Testis (tissue), 3 donors: ENCODE measurements around the gene MMP1. TPM values are rescaled to one million over a fixed set of nuclear protein-coding genes. Genes with fewer than 3 reads are reported as not detected.

Experiments
- DNase-seq: peaks from one replicate; pipeline ENCODE4 v3.0.0-alpha.2; 2019
- H3K27ac ChIP-seq, 2 donors: fragments of 200-600 bp; sonication (generic); one replicate each; pipeline ENCODE4 v1.5.1; 2019
- H3K27me3 ChIP-seq: fragments of 200-600 bp; sonication (generic); one replicate; pipeline ENCODE4 v1.5.1; 2019
- H3K36me3 ChIP-seq: fragments of 200-600 bp; sonication (generic); one replicate; pipeline ENCODE4 v1.5.1; 2017; ENCODE audit warnings: low read depth; ENCODE audit errors: missing control alignments
- H3K4me1 ChIP-seq: fragments of 200-600 bp; sonication (generic); one replicate; pipeline ENCODE4 v1.5.1; 2019
- H3K4me3 ChIP-seq, 2 donors: fragments of 200-600 bp; sonication (generic); one replicate each; pipeline ENCODE4 v1.5.1; 2017 to 2019
- H3K9me3 ChIP-seq: fragments of 200-600 bp; sonication (generic); one replicate; pipeline ENCODE4 v1.5.1; 2017
- POLR2A ChIP-seq: fragments of 450-650 bp; IDR thresholded peaks from one replicate; pipeline ENCODE4 v1.6.1; 2017; ENCODE audit warnings: antibody characterized with exemption, mild to moderate bottlenecking, moderate library complexity
- WGBS, 2 donors: methylation state at CpG; one replicate each; pipeline ENCODE4 v1.1.5; 2018; 5-methylcytosine and 5-hydroxymethylcytosine counted together
- intact Hi-C: fragments of 100-400 bp; cut with DNase I; formaldehyde crosslinking; loops from one replicate; pipeline ENCODE4 v1.15.1; 2023; ENCODE audit warnings: low total_unique reads
- polyA plus RNA-seq: library from polyadenylated mRNA; stranded (reverse); fragments of 350-450 nt; fragmentation: Illumina TruSeq; extraction: RNeasy Lipid Tissue Mini Kit (QIAGEN cat#74804); gene quantifications from one replicate; pipeline ENCODE4 v1.2.3, GENCODE V29; 2014; ENCODE audit warnings: low read depth, low replicate concordance; ENCODE audit not compliant: insufficient read depth
- total RNA-seq, 2 donors: library from RNA; depleted of rRNA; stranded (reverse); fragments of >200 nt; gene quantifications; one replicate each; pipeline ENCODE4 v1.2.3, GENCODE V29; 2016
- TF ChIP-seq, protein P1 (sequence below), 3 experiments: fragments of 450-650 bp in 2 of 3; fragments of 200-600 bp in 1 of 3; sonication (generic) in 1 of 3; IDR thresholded peaks; one replicate each; pipeline ENCODE4 v1.5.1; 2016 to 2019; ENCODE audit warnings: antibody characterized with exemption in 3 of 3, mild to moderate bottlenecking in 2 of 3, moderate library complexity in 1 of 3

MMP1 gene
- total and polyA plus RNA-seq, 3 donors from 2014 or later = 0.21 to 0.31 TPM; not detected in 1

DNA sequence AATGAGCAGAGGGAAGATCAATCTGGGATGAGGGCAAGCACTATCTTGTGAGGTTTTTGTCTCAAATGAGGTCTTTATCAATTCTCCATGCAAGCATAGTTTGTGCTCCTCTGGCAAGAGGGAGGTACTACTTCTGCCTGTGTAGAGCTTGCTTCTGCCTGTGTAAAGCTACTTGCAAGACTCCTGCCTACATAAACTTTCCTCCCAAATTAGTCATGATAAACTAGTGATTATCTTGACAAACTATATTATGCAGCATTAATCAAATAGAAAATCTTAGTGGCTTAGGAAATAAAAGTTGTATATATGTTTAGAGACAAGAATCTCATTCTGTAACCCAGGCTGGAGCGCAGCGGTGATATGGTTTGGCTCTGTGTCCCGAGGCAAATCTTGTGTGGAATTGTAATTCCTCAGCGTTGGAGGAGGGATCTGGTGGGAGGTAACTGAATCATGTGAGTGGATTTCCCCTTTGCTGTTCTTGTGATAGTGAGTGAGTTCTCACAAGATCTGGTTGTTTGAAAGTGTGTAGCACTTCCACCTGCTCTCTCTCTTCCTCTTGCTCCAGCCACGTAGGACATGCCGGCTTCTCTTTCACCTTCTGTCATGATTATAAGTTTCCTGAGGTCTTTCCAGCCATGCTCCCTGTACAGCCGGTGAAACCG lies 9.5 kb downstream of the MMP1 start:
- WGBS, 2 donors = 76% methylated on average over 8 of the region's 8 CpGs
- Histone ChIP-seq H3K4me3 (no peak overlapping the region), H3K27ac (no peak overlapping the region), H3K9me3 (no peaks in the 10 kb centered on the region), H3K4me1 (no peaks in the 10 kb centered on the region), H3K36me3 (no peaks in the 10 kb centered on the region), H3K27me3 (no peaks in the 10 kb centered on the region)
- TF ChIP-seq, protein P1, sequence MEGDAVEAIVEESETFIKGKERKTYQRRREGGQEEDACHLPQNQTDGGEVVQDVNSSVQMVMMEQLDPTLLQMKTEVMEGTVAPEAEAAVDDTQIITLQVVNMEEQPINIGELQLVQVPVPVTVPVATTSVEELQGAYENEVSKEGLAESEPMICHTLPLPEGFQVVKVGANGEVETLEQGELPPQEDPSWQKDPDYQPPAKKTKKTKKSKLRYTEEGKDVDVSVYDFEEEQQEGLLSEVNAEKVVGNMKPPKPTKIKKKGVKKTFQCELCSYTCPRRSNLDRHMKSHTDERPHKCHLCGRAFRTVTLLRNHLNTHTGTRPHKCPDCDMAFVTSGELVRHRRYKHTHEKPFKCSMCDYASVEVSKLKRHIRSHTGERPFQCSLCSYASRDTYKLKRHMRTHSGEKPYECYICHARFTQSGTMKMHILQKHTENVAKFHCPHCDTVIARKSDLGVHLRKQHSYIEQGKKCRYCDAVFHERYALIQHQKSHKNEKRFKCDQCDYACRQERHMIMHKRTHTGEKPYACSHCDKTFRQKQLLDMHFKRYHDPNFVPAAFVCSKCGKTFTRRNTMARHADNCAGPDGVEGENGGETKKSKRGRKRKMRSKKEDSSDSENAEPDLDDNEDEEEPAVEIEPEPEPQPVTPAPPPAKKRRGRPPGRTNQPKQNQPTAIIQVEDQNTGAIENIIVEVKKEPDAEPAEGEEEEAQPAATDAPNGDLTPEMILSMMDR (IDR thresholded peaks at IDR 0.05) = no peak
- TF ChIP-seq POLR2A = no peak
- DNase-seq = no peak
- intact Hi-C loops = no loop called here

DNA sequence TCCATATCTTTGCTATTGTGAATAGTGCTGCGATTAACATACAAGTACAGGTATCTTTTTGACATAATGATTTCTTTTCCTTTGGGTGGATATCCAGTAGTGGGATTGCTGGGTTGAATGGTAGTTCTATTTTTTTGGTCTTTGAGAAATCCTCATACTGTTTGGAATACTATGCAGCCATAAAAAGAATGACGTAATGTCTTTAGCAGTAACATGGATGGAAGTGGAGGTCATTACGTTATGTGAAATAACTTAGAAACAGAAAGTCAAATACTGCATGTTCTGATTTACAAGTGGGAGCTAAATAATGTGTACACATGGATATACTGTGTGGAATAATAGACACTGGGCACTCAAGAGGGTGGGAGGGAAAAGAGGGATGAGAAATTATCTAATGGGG lies 13.6 kb downstream of the MMP1 start:
- H3K4me3 ChIP-seq = no peak overlapping the region
- no peaks in the 10 kb centered on the region for H3K9me3 ChIP-seq
- no peaks in the 10 kb centered on the region for H3K36me3 ChIP-seq
- H3K27me3 ChIP-seq = no peaks in the 10 kb centered on the region
- intact Hi-C loops = no loop called here
- TF ChIP-seq, protein P1 (IDR thresholded peaks at IDR 0.05) = no peak
- no peak for TF ChIP-seq POLR2A
- H3K27ac ChIP-seq = no peak overlapping the region
- DNase-seq = no peak
- WGBS, 2 donors = 91% methylated on average over 3 of the region's 3 CpGs
- no peaks in the 10 kb centered on the region for H3K4me1 ChIP-seq

DNA sequence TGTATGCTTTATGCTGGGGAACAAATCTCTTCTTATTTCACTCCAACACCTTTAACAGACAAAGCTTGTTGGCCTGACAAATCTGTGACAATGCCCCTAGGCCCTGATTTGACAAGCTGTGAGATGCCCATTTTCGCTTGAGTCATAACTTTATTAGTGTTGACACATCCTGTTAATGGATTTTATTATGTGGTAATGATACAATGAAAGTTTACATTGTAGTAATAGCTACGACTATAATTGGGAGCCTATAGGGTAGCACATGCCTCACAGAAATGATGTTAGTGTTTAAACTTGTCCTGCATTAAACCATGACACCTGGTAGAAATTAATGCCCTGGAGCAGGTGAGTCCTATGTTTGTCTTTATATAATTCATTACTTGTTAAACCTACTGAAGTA lies 14.2 kb downstream of the MMP1 start:
- H3K9me3 ChIP-seq = no peaks in the 10 kb centered on the region
- no peak overlapping the region for H3K27ac ChIP-seq
- no peaks in the 10 kb centered on the region for H3K4me1 ChIP-seq
- intact Hi-C loops = no loop called here
- no peak for DNase-seq
- TF ChIP-seq, protein P1 (IDR thresholded peaks at IDR 0.05) = no peak
- no peak for TF ChIP-seq POLR2A
- H3K27me3 ChIP-seq = no peaks in the 10 kb centered on the region
- H3K4me3 ChIP-seq = no peak overlapping the region
- WGBS, 2 donors = 87 to 90% methylated on average over 2 of the region's 2 CpGs
- H3K36me3 ChIP-seq = no peaks in the 10 kb centered on the region

DNA sequence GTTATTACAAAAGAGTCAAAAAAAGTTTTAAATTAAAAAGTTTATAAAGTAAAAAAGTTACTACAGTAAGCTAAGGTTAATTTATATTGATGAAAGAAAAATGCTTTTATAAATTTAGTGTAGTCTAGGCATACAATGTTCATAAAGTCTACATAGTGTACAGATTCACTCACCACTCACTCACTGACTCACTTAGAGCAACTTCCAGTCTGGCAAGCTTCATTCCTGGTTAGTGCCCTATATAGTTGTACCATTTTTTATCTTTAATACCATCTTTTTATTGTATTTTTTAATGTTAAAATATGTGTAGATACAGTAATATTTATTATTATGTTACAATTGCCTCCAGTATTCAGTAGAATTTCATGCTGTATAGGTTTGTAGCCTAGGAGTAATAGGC lies 14.9 kb downstream of the MMP1 start:
- Histone ChIP-seq H3K36me3 (no peaks in the 10 kb centered on the region), H3K9me3 (no peaks in the 10 kb centered on the region), H3K27me3 (no peaks in the 10 kb centered on the region), H3K4me1 (no peaks in the 10 kb centered on the region), H3K27ac (no peak overlapping the region), H3K4me3 (no peak overlapping the region)
- TF ChIP-seq POLR2A = no peak
- TF ChIP-seq, protein P1 (IDR thresholded peaks at IDR 0.05) = no peak
- intact Hi-C loops = no loop called here
- DNase-seq = no peak

DNA sequence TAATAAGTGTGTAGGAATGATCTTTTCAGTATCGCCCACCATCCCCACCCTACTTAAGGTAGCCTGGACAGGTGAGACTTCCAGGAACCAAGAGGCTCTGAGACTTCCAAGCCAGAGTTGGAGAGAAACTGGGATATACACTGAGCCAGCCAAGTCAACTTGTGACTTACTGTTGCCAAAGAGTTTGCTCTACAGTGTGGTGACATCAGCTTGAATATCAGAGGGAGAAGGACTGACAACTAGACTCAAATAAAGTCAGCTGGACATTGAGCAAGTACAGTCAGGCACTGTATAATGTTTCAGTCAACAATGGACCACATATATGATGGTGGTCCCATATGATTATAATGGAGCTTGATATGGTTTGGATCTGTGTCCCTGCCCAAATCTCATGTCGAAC lies 16.3 kb downstream of the MMP1 start:
- Histone ChIP-seq H3K4me1 (no peaks in the 10 kb centered on the region), H3K4me3 (no peak overlapping the region), H3K27ac (no peak overlapping the region), H3K36me3 (no peaks in the 10 kb centered on the region), H3K9me3 (no peaks in the 10 kb centered on the region), H3K27me3 (no peaks in the 10 kb centered on the region)
- TF ChIP-seq, protein P1 (IDR thresholded peaks at IDR 0.05) = no peak
- intact Hi-C loops = no loop called here
- 94 to 97% methylated on average over 2 of the region's 2 CpGs for WGBS, 2 donors
- no peak for DNase-seq
